ENCODE results near the gene RAB9A.

- TF ChIP-seq POLR2A (conservative IDR thresholded peaks at IDR 0.05) (no peak), DDX20 (tag; IDR thresholded peaks at IDR 0.05; ENCODE audit: low read depth) (no peak), PHF20 (IDR thresholded peaks at IDR 0.05; ENCODE audit: partially characterized antibody) (no peak), CTCF (IDR thresholded peaks at IDR 0.05 in 2 of 3, conservative IDR thresholded peaks at IDR 0.05 in 1 of 3; ENCODE audit: insufficient read depth in 2 of 3, low read depth in 1 of 3, low read length in 3 of 3) (no peak), HMBOX1 (IDR thresholded peaks at IDR 0.05) (no peak), GABPA (tag; conservative IDR thresholded peaks at IDR 0.05; ENCODE audit: low read depth) (no peak), TAF1 (IDR thresholded peaks at IDR 0.05; ENCODE audit: control insufficient read depth, extremely low read depth, insufficient read depth, low read length, severe bottlenecking) (no peak), TGIF2 (CRISPR knock-in tag; IDR thresholded peaks at IDR 0.05) (no peak), ZNF707 (CRISPR knock-in tag; conservative IDR thresholded peaks at IDR 0.05) (no peak), HMG20B (CRISPR knock-in tag; IDR thresholded peaks at IDR 0.05) (no peak), ESRRA (IDR thresholded peaks at IDR 0.05; ENCODE audit: borderline replicate concordance, low read depth) (no peak), PCBP2 (IDR thresholded peaks at IDR 0.05; ENCODE audit: low read depth, low read length, poor library complexity, severe bottlenecking) (no peak), SMAD3 (CRISPR knock-in tag; conservative IDR thresholded peaks at IDR 0.05) (no peak)
Observed at GRCh38 chrX:13650318-13650717, 38.6 kb upstream of the RAB9A start.
